Measurements from ENCODE around the gene ELAVL4. TPM values are rescaled to one million over a fixed set of nuclear protein-coding genes. Genes with fewer than 3 reads are reported as not detected.

Gene ELAVL4
- total and polyA plus RNA-seq, 2 donors (not counting 3 experiments of a cell fraction or from before 2014, with no cell fraction given) = not detected

DNA sequence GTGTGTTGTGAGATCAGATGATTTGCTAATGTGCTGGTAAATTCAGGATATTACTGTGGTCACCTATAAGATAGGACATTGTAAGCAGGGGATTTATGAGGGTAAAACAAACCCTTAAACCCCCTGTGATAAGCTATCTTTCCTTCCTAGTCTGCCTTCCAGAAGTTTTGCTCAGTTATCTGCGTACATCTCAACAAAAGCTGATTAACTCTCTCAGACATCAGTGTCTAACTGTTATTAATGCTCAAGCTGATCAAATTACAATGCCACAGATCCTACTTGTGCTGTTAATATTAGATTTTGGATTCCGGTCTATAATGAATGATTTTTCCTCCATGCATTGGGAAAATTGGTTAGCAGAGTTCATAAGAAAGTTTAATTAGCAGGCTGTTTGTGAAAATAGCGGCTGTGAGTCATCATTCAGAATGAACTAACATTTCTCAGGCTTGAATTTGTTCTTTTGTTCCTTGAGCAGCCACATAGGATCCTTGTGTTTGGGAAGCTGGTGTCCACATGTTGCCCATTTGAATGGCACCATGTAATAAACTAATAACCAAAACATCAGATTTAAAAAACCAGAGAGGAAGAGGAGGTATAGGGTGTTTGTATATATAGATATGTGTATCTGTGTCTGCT lies 48.7 kb downstream of the ELAVL4 start:
- H3K36me3 ChIP-seq (ENCODE audit: control insufficient read depth in 2 of 2, extremely low read depth in 1 of 2, insufficient read depth in 2 of 2, low read length in 2 of 2) = no peaks in the 10 kb centered on the region
- H3K9me3 ChIP-seq (replicated peaks; ENCODE audit: control insufficient read depth, insufficient read depth, low read length) = no peaks in the 10 kb centered on the region
- H3K4me3 ChIP-seq (replicated peaks in 1 of 3; ENCODE audit: insufficient read depth in 1 of 3, low read depth in 1 of 3, low read length in 3 of 3) = no peak overlapping the region
- H3K4me2 ChIP-seq (ENCODE audit: insufficient read depth, low read length) = no peak overlapping the region
- ChIA-PET POLR2A (no interaction called here), CTCF (no interaction called here)
- no peaks in the 10 kb centered on the region for H4K20me1 ChIP-seq (replicated peaks; ENCODE audit: control insufficient read depth, extremely low read depth, insufficient read depth, low read length)
- no peak overlapping the region for H2AFZ ChIP-seq (ENCODE audit: low read depth, low read length)
- BruUV-seq (replicated peaks) = no TSS peak
- H3K9ac ChIP-seq (replicated peaks; ENCODE audit: extremely low read depth, insufficient read depth, low read length) = no peak overlapping the region
- no peak for TF ChIP-seq EZH2 (IDR thresholded peaks at IDR 0.05; ENCODE audit: borderline replicate concordance, low read depth, low read length, severe bottlenecking)
- no peak for TF ChIP-seq GATA2 (IDR thresholded peaks at IDR 0.05; ENCODE audit: insufficient read depth, insufficient read length, low read depth, low read length)
- TF ChIP-seq MYC (IDR thresholded peaks at IDR 0.05; ENCODE audit: low read depth, low read length) = no peak
- FAIRE-seq = no peak
- no peaks in the 10 kb centered on the region for H3K27me3 ChIP-seq (ENCODE audit: control insufficient read depth in 2 of 2, insufficient read depth in 2 of 2, low read length in 2 of 2)
- no peaks in the 10 kb centered on the region for H3K9me1 ChIP-seq (replicated peaks; ENCODE audit: control insufficient read depth, extremely low read depth, insufficient read depth, low read length)
- no peak for DNase-seq (ENCODE audit: low read depth, low spot score)
- H3K79me2 ChIP-seq (ENCODE audit: control insufficient read depth, insufficient read depth, low read length) = no peaks in the 10 kb centered on the region
- H3K4me1 ChIP-seq (ENCODE audit: control insufficient read depth, extremely low read depth, insufficient read depth, low read length) = no peaks in the 10 kb centered on the region
- dilution Hi-C loops (cut with MboI; ENCODE audit: extremely low pct_ligation_motif_present, low sequenced_read_pairs) = no loop called here
- no peak overlapping the region for H3K27ac ChIP-seq (ENCODE audit: insufficient read depth, low read depth, low read length)
- intact Hi-C loops (cut with micrococcal nuclease) = no loop called here

DNA sequence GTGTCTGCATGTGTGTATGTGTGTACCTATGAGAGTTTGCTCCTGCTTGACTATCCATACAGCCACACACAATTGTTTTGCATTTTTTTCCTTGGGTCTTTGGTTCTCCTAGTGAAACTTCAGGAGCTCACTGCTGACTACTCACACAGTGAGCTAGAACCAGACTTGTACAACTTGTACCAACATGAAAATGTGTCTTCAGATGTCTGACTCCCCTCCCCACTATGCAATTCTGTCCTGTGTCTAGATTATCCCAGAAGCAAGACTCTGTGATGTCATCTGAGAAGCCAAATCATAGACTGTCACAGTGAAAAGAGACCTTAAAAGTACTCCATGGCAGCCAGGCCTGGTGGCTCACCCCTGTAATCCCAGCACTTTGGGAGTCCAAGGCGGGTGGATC lies 49.7 kb downstream of the ELAVL4 start:
- dilution Hi-C loops (cut with MboI; ENCODE audit: extremely low pct_ligation_motif_present, low sequenced_read_pairs) = no loop called here
- ChIA-PET POLR2A (no interaction called here), CTCF (no interaction called here)
- BruUV-seq (replicated peaks) = no TSS peak
- no peaks in the 10 kb centered on the region for H4K20me1 ChIP-seq (replicated peaks; ENCODE audit: control insufficient read depth, extremely low read depth, insufficient read depth, low read length)
- intact Hi-C loops (cut with micrococcal nuclease) = no loop called here
- H3K27me3 ChIP-seq (ENCODE audit: control insufficient read depth in 2 of 2, insufficient read depth in 2 of 2, low read length in 2 of 2) = no peaks in the 10 kb centered on the region
- FAIRE-seq = no peak
- no peak overlapping the region for H2AFZ ChIP-seq (ENCODE audit: low read depth, low read length)
- no peaks in the 10 kb centered on the region for H3K36me3 ChIP-seq (ENCODE audit: control insufficient read depth in 2 of 2, extremely low read depth in 1 of 2, insufficient read depth in 2 of 2, low read length in 2 of 2)
- no peak overlapping the region for H3K9ac ChIP-seq (replicated peaks; ENCODE audit: extremely low read depth, insufficient read depth, low read length)
- H3K4me2 ChIP-seq (ENCODE audit: insufficient read depth, low read length) = no peak overlapping the region
- no peak overlapping the region for H3K4me3 ChIP-seq (replicated peaks in 1 of 3; ENCODE audit: insufficient read depth in 1 of 3, low read depth in 1 of 3, low read length in 3 of 3)
- DNase-seq (ENCODE audit: low read depth, low spot score) = no peak
- no peaks in the 10 kb centered on the region for H3K4me1 ChIP-seq (ENCODE audit: control insufficient read depth, extremely low read depth, insufficient read depth, low read length)
- H3K79me2 ChIP-seq (ENCODE audit: control insufficient read depth, insufficient read depth, low read length) = no peaks in the 10 kb centered on the region
- no peak for TF ChIP-seq FOS (IDR thresholded peaks at IDR 0.05; ENCODE audit: borderline replicate concordance, insufficient read depth, low read length)
- TF ChIP-seq POLR2A (IDR thresholded peaks at IDR 0.05; ENCODE audit: low read depth, low read length) = no peak
- no peak for TF ChIP-seq POLR2AphosphoS5 (IDR thresholded peaks at IDR 0.05; ENCODE audit: insufficient read depth, low read depth, low read length)
- no peak for TF ChIP-seq MYC (IDR thresholded peaks at IDR 0.05; ENCODE audit: low read depth, low read length)
- TF ChIP-seq EZH2 (IDR thresholded peaks at IDR 0.05; ENCODE audit: borderline replicate concordance, low read depth, low read length, severe bottlenecking) = no peak
- no peak for TF ChIP-seq GATA2 (IDR thresholded peaks at IDR 0.05; ENCODE audit: insufficient read depth, insufficient read length, low read depth, low read length)
- no peak for TF ChIP-seq JUN (IDR thresholded peaks at IDR 0.05; ENCODE audit: borderline replicate concordance, insufficient read depth, insufficient read length, low read depth)
- no peak for TF ChIP-seq CTCF (IDR thresholded peaks at IDR 0.05; ENCODE audit: extremely low read depth in 1 of 2, insufficient read depth in 1 of 2, low read depth in 1 of 2, low read length in 2 of 2)
- TF ChIP-seq, protein P1, sequence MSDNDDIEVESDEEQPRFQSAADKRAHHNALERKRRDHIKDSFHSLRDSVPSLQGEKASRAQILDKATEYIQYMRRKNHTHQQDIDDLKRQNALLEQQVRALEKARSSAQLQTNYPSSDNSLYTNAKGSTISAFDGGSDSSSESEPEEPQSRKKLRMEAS (IDR thresholded peaks at IDR 0.05; ENCODE audit: insufficient read depth, insufficient read length) = no peak
- H3K27ac ChIP-seq (ENCODE audit: insufficient read depth, low read depth, low read length) = no peak overlapping the region
- H3K9me3 ChIP-seq (replicated peaks; ENCODE audit: control insufficient read depth, insufficient read depth, low read length) = no peaks in the 10 kb centered on the region
- H3K9me1 ChIP-seq (replicated peaks; ENCODE audit: control insufficient read depth, extremely low read depth, insufficient read depth, low read length) = no peaks in the 10 kb centered on the region
